Cardiac muscle cell (in vitro differentiated cells and primary cell): Measurements from ENCODE around the gene BLVRB. TPM values are rescaled to one million over a fixed set of nuclear protein-coding genes. Genes with fewer than 3 reads are reported as not detected.

Experiments
- DNase-seq, 2 donors: peaks; one replicate each; pipeline versions ENCODE4 v3.0.0 to v3.0.0-alpha.2; 2010 to 2017; ENCODE audit warnings: low read depth in 1 of 2, low spot score in 1 of 2
- H3K27ac ChIP-seq: fragments of 200-600 bp; sonication (generic); 2 replicates; pipeline ENCODE4 v1.5.1; 2016
- H3K27me3 ChIP-seq: fragments of 200-600 bp; sonication (generic); 2 replicates; pipeline ENCODE4 v1.6.0; 2016; ENCODE audit warnings: control low read depth
- H3K36me3 ChIP-seq: fragments of 200-600 bp; sonication (generic); 2 replicates; pipeline ENCODE4 v1.5.1; 2016; ENCODE audit warnings: control low read depth
- H3K4me1 ChIP-seq: fragments of 200-600 bp; sonication (generic); 2 replicates; pipeline ENCODE4 v1.8.1; 2017; ENCODE audit warnings: low read depth, mild to moderate bottlenecking, mixed run types
- H3K4me3 ChIP-seq: fragments of 200-600 bp; sonication (generic); 2 replicates; pipeline ENCODE4 v1.5.1; 2016; ENCODE audit warnings: mild to moderate bottlenecking
- H3K9me3 ChIP-seq: fragments of 200-600 bp; sonication (generic); 2 replicates; pipeline ENCODE4 v1.5.1; 2017; ENCODE audit warnings: low read depth, mild to moderate bottlenecking, control low read depth
- CTCF ChIP-seq: IDR thresholded peaks from 2 replicates; pipeline ENCODE4 v1.5.1; 2012; ENCODE audit warnings: low read depth, mild to moderate bottlenecking, low read length
- polyA plus RNA-seq: library from polyadenylated mRNA; unstranded; fragments of >200 nt; fragmentation: Nextera tagmentation; extraction: Ambion mirVana; gene quantifications from 2 replicates; pipeline ENCODE4 v1.2.1, GENCODE V29; 2016
- total RNA-seq: library from RNA; depleted of rRNA; stranded (reverse); fragments of >200 nt; gene quantifications from 2 replicates; pipeline ENCODE4 v1.2.3, GENCODE V29; 2016

BLVRB gene
- total and polyA plus RNA-seq, 2 experiments from 2014 or later = 61.5 to 93.8 TPM

DNA sequence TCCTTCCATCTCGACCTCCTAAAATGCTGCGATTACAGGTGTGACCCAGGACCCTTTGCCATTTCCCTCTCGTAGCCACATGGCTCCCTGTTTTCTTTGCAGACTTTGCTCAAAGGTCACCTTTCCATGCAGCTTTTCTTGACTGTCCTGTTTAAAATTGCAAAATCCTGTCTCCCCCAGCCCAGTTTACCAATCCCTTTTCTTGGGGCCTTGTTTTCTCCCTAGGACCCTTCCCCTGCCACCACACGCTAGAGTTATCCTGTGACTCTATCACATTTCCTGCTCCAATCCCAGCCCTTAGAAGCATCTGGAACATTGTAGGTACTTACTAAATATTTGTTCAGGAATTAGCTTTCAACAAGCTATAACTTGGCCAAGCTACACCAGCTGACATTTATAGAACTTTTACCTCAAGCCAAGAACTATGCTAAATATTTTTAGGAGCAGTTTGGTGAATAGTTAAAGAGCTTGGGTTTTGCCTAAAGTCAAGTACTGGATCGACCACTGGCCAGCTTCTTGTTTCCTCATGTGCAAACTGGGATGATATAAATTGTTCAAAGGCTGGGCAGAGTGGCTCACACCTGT, 12.3 kb downstream of the BLVRB start:
- no peak overlapping the region for H3K4me3 ChIP-seq
- no peak overlapping the region for H3K27ac ChIP-seq
- TF ChIP-seq CTCF = no peak
- H3K4me1 ChIP-seq = no peaks in the 10 kb centered on the region
- no peak for DNase-seq
- H3K36me3 ChIP-seq = no peaks in the 10 kb centered on the region
- H3K27me3 ChIP-seq = no peaks in the 10 kb centered on the region
- no peaks in the 10 kb centered on the region for H3K9me3 ChIP-seq

GRCh38 chr19:40452016-40452415, 13.5 kb downstream of the BLVRB start:
- Histone ChIP-seq H3K36me3 (no peaks in the 10 kb centered on the region), H3K9me3 (no peaks in the 10 kb centered on the region), H3K4me1 (no peaks in the 10 kb centered on the region), H3K27me3 (no peaks in the 10 kb centered on the region), H3K4me3 (no peak overlapping the region), H3K27ac (no peak overlapping the region)
- TF ChIP-seq CTCF = no peak
- no peak for DNase-seq

- no peaks in the 10 kb centered on the region for H3K36me3 ChIP-seq
- H3K4me1 ChIP-seq = no peaks in the 10 kb centered on the region
- no peaks in the 10 kb centered on the region for H3K27me3 ChIP-seq
- no peak overlapping the region for H3K4me3 ChIP-seq
- no peak overlapping the region for H3K27ac ChIP-seq
- no peaks in the 10 kb centered on the region for H3K9me3 ChIP-seq
- no peak for DNase-seq
- TF ChIP-seq CTCF = no peak
Measured at GRCh38 chr19:40450664-40451063, 14.9 kb downstream of the BLVRB start.

DNA sequence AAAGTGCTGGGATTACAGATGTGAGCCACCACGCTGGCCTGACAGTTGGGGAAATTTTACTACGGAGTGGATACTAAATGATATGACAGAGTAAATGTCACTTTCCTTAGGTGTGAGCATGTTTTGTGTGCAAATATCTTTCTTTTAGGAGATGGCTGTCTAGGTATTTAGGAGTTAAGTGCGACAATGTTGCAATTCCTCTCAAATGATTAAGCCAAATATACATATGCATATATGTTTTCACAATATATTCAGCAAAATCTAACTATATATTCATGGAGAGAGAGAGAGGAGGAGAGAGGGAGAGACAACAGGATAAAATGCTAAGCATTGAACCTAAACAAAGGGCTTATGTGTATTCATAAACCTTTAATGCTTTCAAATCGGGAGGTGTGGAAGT, 16.0 kb downstream of the BLVRB start:
- H3K36me3 ChIP-seq = no peaks in the 10 kb centered on the region
- no peaks in the 10 kb centered on the region for H3K27me3 ChIP-seq
- no peak for TF ChIP-seq CTCF
- H3K27ac ChIP-seq = no peak overlapping the region
- DNase-seq = no peak
- no peak overlapping the region for H3K4me3 ChIP-seq
- H3K4me1 ChIP-seq = no peaks in the 10 kb centered on the region
- H3K9me3 ChIP-seq = no peaks in the 10 kb centered on the region

- no peak for DNase-seq
- no peaks in the 10 kb centered on the region for H3K9me3 ChIP-seq
- peaks cover 11% of the 10 kb centered on the region for H3K4me1 ChIP-seq
- no peak overlapping the region for H3K4me3 ChIP-seq
- peaks cover 10% of the 10 kb centered on the region for H3K36me3 ChIP-seq
- H3K27ac ChIP-seq = peak overlapping the region; percentile 52
- no peaks in the 10 kb centered on the region for H3K27me3 ChIP-seq
- TF ChIP-seq CTCF = no peak
Measured at GRCh38 chr19:40446263-40446784, 19.2 kb downstream of the BLVRB start.
